Nephron progenitor cell (in vitro differentiated cells): ENCODE results near the gene GLYAT.

Experiments used
- DNase-seq: peaks from one replicate; pipeline ENCODE4 v3.0.0; 2021
- H3K27ac Mint-ChIP-seq: 2 replicates; pipeline ENCODE4 v1.8.0; 2021; ENCODE audit warnings: mild to moderate bottlenecking, moderate library complexity, mixed read lengths
- H3K27me3 Mint-ChIP-seq: 2 replicates; pipeline ENCODE4 v1.8.0; 2021; ENCODE audit warnings: mild to moderate bottlenecking, low read depth, mixed read lengths; ENCODE audit not compliant: poor library complexity
- H3K36me3 Mint-ChIP-seq: 2 replicates; pipeline ENCODE4 v1.8.0; 2021; ENCODE audit warnings: low read depth, mixed read lengths
- H3K4me1 Mint-ChIP-seq: 2 replicates; pipeline ENCODE4 v1.8.0; 2021; ENCODE audit warnings: mixed read lengths
- H3K4me3 Mint-ChIP-seq: 2 replicates; pipeline ENCODE4 v1.8.0; 2021; ENCODE audit warnings: mild to moderate bottlenecking, moderate library complexity, mixed read lengths
- H3K9me3 Mint-ChIP-seq: 2 replicates; pipeline ENCODE4 v1.8.0; 2021; ENCODE audit warnings: mild to moderate bottlenecking, moderate library complexity, mixed read lengths
- TF ChIP-seq, protein P1 (sequence below): fragments of 200-600 bp; sonication (generic); IDR thresholded peaks from 2 replicates; pipeline ENCODE4 v1.5.0; 2021; ENCODE audit warnings: antibody characterized with exemption

GLYAT gene

DNA sequence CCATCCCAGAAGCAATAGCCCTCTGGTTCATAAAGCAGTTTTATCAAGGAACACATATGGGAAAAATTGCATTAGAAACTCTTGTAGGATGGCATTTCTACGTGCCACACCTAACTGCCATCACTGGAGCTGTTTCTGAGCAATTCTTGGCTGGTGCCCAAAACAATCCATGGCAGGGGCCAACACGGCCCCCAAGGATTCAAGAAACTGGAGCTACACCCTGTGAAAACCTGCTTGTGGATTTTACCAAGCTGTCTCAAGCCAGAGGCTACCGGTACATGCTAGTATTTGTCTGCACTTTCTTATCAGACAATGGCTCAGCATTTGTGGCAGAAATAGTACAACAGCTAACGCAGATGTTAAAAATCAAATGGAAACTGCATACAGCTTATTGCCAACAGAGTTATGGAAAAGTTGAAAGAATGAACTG, 42.4 kb upstream of the GLYAT start:
- Mint-ChIP-seq H3K36me3 (no peaks in the 10 kb centered on the region), H3K27me3 (no peaks in the 10 kb centered on the region), H3K27ac (no peak overlapping the region), H3K4me1 (no peaks in the 10 kb centered on the region), H3K4me3 (no peak overlapping the region), H3K9me3 (peaks cover 60% of the 10 kb centered on the region)
- DNase-seq: no peak
- TF ChIP-seq, protein P1, sequence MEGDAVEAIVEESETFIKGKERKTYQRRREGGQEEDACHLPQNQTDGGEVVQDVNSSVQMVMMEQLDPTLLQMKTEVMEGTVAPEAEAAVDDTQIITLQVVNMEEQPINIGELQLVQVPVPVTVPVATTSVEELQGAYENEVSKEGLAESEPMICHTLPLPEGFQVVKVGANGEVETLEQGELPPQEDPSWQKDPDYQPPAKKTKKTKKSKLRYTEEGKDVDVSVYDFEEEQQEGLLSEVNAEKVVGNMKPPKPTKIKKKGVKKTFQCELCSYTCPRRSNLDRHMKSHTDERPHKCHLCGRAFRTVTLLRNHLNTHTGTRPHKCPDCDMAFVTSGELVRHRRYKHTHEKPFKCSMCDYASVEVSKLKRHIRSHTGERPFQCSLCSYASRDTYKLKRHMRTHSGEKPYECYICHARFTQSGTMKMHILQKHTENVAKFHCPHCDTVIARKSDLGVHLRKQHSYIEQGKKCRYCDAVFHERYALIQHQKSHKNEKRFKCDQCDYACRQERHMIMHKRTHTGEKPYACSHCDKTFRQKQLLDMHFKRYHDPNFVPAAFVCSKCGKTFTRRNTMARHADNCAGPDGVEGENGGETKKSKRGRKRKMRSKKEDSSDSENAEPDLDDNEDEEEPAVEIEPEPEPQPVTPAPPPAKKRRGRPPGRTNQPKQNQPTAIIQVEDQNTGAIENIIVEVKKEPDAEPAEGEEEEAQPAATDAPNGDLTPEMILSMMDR: no peak

DNA sequence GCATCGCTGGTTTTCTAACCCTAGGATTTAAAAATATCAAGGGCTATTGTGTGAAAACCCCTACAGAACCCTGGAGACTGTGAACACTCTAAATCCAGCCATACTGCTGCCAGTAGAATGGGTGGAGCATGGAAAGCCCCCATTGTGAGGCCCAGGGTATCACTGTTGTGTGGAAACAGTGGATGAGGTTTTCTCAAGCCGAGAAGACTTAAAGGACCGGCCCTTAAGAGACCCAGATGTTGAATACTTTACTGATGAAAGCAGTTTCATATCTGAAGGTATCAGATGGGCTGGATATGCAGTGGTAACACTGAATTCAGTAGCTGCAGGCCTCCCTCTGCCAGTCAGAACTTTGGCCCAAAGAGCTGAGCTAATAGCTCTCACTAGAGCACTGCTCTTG, 41.6 kb upstream of the GLYAT start:
- TF ChIP-seq, protein P1: no peak
- Mint-ChIP-seq H3K27me3 (no peaks in the 10 kb centered on the region), H3K4me1 (no peaks in the 10 kb centered on the region), H3K9me3 (peaks cover 58% of the 10 kb centered on the region), H3K4me3 (no peak overlapping the region), H3K27ac (no peak overlapping the region), H3K36me3 (no peaks in the 10 kb centered on the region)
- no peak for DNase-seq

DNA sequence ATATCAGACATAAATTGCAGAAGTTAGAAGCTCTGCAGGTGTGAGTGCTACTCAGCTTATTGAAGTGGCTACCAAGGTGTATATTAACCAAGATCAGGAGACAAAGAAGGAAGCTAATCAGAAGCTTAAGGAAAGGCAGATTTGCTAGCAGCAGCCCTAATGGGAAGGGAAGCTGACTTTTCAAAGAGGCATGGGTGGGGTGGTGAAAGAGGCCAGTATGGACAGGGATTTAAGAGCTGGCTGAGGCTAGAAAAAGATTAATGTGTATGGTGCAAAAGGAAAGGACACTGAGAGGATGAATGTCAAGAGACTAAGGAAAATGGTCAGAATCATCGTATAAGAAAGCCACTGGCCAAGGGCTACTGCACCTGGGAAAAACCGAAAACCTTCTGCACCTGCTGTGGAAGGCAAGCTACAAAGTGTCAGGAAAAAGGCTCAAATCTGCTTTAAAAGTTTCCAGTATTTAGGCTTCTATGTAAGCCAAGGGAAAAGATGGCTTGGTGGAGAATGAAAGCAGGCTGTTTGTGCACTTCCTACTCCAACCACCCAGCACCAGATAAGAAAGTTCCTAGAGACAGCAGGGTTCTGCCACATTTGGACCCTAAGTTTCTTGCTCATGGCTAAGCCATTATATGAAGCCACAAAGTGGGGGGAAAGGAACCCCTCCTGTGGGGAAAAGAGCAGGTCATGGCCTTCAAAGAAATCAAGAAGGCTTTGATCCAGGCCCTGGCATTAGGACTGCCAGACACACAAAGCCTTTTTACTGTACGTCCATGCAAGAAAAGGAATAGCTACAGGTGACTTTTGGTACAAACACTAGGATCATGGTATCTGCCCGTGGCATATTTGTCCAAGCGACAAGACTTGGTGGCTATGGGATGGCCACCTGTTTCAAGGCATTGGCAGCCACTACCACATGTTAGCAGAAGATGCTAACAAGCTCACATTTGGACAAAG, 40.9 kb upstream of the GLYAT start:
- Mint-ChIP-seq H3K27ac (no peak overlapping the region), H3K36me3 (no peaks in the 10 kb centered on the region), H3K4me1 (no peaks in the 10 kb centered on the region), H3K9me3 (peaks cover 55% of the 10 kb centered on the region), H3K27me3 (no peaks in the 10 kb centered on the region), H3K4me3 (no peak overlapping the region)
- no peak for DNase-seq
- TF ChIP-seq, protein P1: no peak

DNA sequence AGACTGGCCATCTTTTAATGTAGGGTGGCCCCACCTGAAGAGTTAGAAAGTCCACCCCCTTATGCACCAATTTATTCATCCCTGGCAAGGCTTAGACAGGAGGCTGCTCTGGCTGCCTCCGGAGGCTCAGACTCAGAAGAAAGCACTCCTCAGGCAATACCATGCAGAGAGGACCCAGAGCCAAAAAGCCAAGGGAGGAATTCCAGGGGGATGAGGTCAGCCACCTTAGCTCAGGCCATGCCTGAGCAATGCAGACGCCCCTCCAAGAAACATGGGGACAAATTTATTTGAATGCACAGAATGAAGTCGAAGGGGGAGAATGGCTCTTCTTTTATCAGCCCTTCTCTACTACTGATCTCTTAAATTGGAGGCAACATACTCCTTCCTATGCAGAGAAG, 39.7 kb upstream of the GLYAT start:
- no peaks in the 10 kb centered on the region for H3K36me3 Mint-ChIP-seq

DNA sequence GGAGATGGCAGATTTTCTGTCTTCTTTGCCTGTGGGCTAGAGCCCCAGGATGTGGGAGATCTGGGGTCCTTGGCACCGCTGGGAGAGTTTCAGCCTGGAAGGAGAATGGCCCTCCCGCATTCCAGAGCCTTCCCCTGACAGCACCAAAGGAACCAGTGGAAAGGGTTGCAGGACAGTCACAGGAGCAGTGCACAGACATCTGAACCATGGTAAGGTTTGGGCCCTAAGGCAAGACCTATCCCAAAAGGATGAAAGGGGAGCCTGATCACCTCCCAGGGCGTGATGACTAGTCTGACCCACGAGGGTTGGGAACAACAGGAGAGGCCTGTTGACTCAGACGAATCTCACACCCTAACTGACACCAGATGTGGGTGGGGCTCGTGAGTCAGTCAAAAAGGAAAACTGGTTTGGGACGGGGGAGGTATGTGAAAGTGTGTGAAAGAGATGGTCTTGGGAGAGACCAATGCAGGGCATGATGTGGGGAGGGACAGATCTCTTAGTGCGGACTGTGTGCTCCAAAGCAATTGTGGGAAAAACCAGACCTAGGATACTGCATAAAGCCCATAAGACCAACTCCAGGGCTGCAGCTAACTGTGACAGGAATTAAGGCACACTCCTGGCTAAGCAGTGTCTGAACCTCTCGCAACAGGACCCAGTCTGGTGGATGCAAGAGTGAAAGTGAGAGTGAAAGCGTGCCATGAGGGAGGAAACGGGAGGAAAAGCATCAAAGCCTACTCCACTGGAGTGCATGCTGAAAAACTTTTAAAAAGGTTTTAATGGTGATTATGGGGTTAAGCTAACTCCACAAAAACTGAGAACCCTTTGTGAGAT, 39.1 kb upstream of the GLYAT start:
- no peaks in the 10 kb centered on the region for H3K4me1 Mint-ChIP-seq
- TF ChIP-seq, protein P1: no peak
- no peaks in the 10 kb centered on the region for H3K36me3 Mint-ChIP-seq
- H3K27me3 Mint-ChIP-seq: no peaks in the 10 kb centered on the region
- H3K9me3 Mint-ChIP-seq: peaks cover 53% of the 10 kb centered on the region
- no peak overlapping the region for H3K27ac Mint-ChIP-seq
- no peak for DNase-seq
- no peak overlapping the region for H3K4me3 Mint-ChIP-seq

More for the DNA sequence above, 39.7 kb upstream of the GLYAT start:
- TF ChIP-seq, protein P1: no peak
- DNase-seq: no peak
- H3K4me3 Mint-ChIP-seq: no peak overlapping the region
- H3K27ac Mint-ChIP-seq: no peak overlapping the region
- H3K27me3 Mint-ChIP-seq: no peaks in the 10 kb centered on the region
- no peaks in the 10 kb centered on the region for H3K4me1 Mint-ChIP-seq
- H3K9me3 Mint-ChIP-seq: peaks cover 49% of the 10 kb centered on the region
